Measurements from ENCODE around the gene GDPD2. TPM values are rescaled to one million over a fixed set of nuclear protein-coding genes. Genes with fewer than 3 reads are reported as not detected.

The GDPD2 gene
- total RNA-seq, 1 donor from 2014 or later, result 1.5 TPM

GRCh38 chrX:70476166-70476933 is 53.2 kb downstream of the GDPD2 start:
- DNase-seq, result no peak

- no peak for DNase-seq
These were observed 54.0 kb downstream of the GDPD2 start for GRCh38 chrX:70476934-70477733.

GRCh38 chrX:70477734-70478075 is 54.6 kb downstream of the GDPD2 start:
- DNase-seq, result no peak

- DNase-seq, result no peak
These were observed 55.6 kb downstream of the GDPD2 start for GRCh38 chrX:70478526-70479245.

GRCh38 chrX:70479247-70479921 is 56.3 kb downstream of the GDPD2 start:
- DNase-seq, result no peak

GRCh38 chrX:70479922-70480659 is 57.0 kb downstream of the GDPD2 start:
- DNase-seq, result no peak

GRCh38 chrX:70480660-70481018 is 57.5 kb downstream of the GDPD2 start:
- peak; percentile 21 for DNase-seq

GRCh38 chrX:70481471-70482270 is 58.6 kb downstream of the GDPD2 start:
- DNase-seq, result no peak

- DNase-seq, result no peak
These were observed 59.2 kb downstream of the GDPD2 start for GRCh38 chrX:70482300-70482699.

Small RNA genes within 50 kb of the gene (small RNA-seq; reads per million reads assigned to genes)
- not detected for gene RNU4-81P (ENCODE audit: low replicate concordance)
- gene RNY4P23 (ENCODE audit: low replicate concordance), result 1.0 reads per million, percentile 85 among the genes with 10 or more reads in this experiment

Other genes starting within 250 kb of the GDPD2 start
- gene DGAT2L6, start 245.8 kb upstream of the GDPD2 start, total RNA-seq, result not detected
- not detected for gene AWAT1, start 188.7 kb upstream of the GDPD2 start, total RNA-seq
- 0.41 TPM for gene P2RY4, start 163.1 kb upstream of the GDPD2 start, total RNA-seq
- not detected for gene ARR3, start 155.0 kb upstream of the GDPD2 start, total RNA-seq
- not detected for gene RAB41, start 141.1 kb upstream of the GDPD2 start, total RNA-seq
- 19.2 TPM for gene PDZD11, start 133.4 kb upstream of the GDPD2 start, total RNA-seq
- 6.7 TPM for gene KIF4A, start 133.2 kb upstream of the GDPD2 start, total RNA-seq
- gene DLG3, start 21.5 kb downstream of the GDPD2 start, total RNA-seq, result 16.7 TPM